SKM-1 treated with dmso at 0.1 percent for 144 hours (cell line): ENCODE data around the gene TENM4.
A peak's percentile ranks its signal among the peaks of the same experiment; 100 is the strongest.

Experiments
- DNase-seq: peaks from one replicate; lab custom pipeline; 2025; ENCODE audit not compliant: unreplicated experiment; lab: John Stamatoyannopoulos, UW

TENM4 gene

GRCh38 chr11:78801161-78801884, 639.5 kb downstream of the TENM4 start:
- no peak for DNase-seq

- DNase-seq, result no peak
Measured at GRCh38 chr11:78800756-78801155, 640.1 kb downstream of the TENM4 start.

- DNase-seq, result no peak
Measured at GRCh38 chr11:78800096-78800690, 640.6 kb downstream of the TENM4 start.

GRCh38 chr11:78798663-78799062, 642.2 kb downstream of the TENM4 start:
- peak; percentile 83 for DNase-seq

GRCh38 chr11:78797559-78797958, 643.3 kb downstream of the TENM4 start:
- DNase-seq, result no peak

- DNase-seq, result no peak
Measured at GRCh38 chr11:78796956-78797355, 643.9 kb downstream of the TENM4 start.

- peak; percentile 58 for DNase-seq
Measured at GRCh38 chr11:78795621-78796261, 645.1 kb downstream of the TENM4 start.

- DNase-seq, result no peak
Measured at GRCh38 chr11:78791964-78792363, 648.9 kb downstream of the TENM4 start.

- DNase-seq, result no peak
Measured at GRCh38 chr11:78791254-78791653, 649.6 kb downstream of the TENM4 start.

GRCh38 chr11:78790784-78791183, 650.0 kb downstream of the TENM4 start:
- DNase-seq, result no peak

- no peak for DNase-seq
Measured at GRCh38 chr11:78789375-78789774, 651.5 kb downstream of the TENM4 start.

- DNase-seq, result peak; percentile 10
Measured at GRCh38 chr11:78788533-78788932, 652.3 kb downstream of the TENM4 start.

GRCh38 chr11:78787696-78788095, 653.1 kb downstream of the TENM4 start:
- DNase-seq, result no peak

GRCh38 chr11:78786746-78787145, 654.1 kb downstream of the TENM4 start:
- DNase-seq, result no peak

- DNase-seq, result no peak
Measured at GRCh38 chr11:78786086-78786485, 654.7 kb downstream of the TENM4 start.

GRCh38 chr11:78784321-78785061, 656.3 kb downstream of the TENM4 start:
- DNase-seq, result no peak

- no peak for DNase-seq
Measured at GRCh38 chr11:78783846-78784245, 657.0 kb downstream of the TENM4 start.

- no peak for DNase-seq
Measured at GRCh38 chr11:78783301-78783700, 657.5 kb downstream of the TENM4 start.

- DNase-seq, result no peak
Measured at GRCh38 chr11:78782725-78783124, 658.1 kb downstream of the TENM4 start.

GRCh38 chr11:78780889-78781288, 659.9 kb downstream of the TENM4 start:
- no peak for DNase-seq

- no peak for DNase-seq
Measured at GRCh38 chr11:78773492-78773891, 667.3 kb downstream of the TENM4 start.

- DNase-seq, result no peak
Measured at GRCh38 chr11:78773077-78773476, 667.8 kb downstream of the TENM4 start.
